Neuron (in vitro differentiated cells): ENCODE results near the gene PDE6A.

Source experiments
- H2AFZ ChIP-seq: one replicate; pipeline ENCODE4 v1.6.1; 2013; ENCODE audit warnings: low read depth, mild to moderate bottlenecking, inconsistent platforms, low read length, moderate library complexity
- H3K27me3 ChIP-seq: one replicate; pipeline ENCODE4 v1.6.1; 2013; ENCODE audit warnings: low read length; ENCODE audit not compliant: insufficient read depth
- H3K36me3 ChIP-seq: one replicate; pipeline ENCODE4 v1.6.1; 2013; ENCODE audit warnings: low read length; ENCODE audit not compliant: insufficient read depth
- H3K4me1 ChIP-seq: one replicate; pipeline ENCODE4 v1.6.1; 2013; ENCODE audit warnings: low read length; ENCODE audit not compliant: insufficient read depth
- H3K4me3 ChIP-seq: 2 replicates; pipeline ENCODE4 v1.5.1; 2013; ENCODE audit warnings: mild to moderate bottlenecking, low read length, moderate library complexity
- H3K9me3 ChIP-seq: one replicate; pipeline ENCODE4 v1.6.1; 2013; ENCODE audit warnings: low read length

Gene PDE6A

DNA sequence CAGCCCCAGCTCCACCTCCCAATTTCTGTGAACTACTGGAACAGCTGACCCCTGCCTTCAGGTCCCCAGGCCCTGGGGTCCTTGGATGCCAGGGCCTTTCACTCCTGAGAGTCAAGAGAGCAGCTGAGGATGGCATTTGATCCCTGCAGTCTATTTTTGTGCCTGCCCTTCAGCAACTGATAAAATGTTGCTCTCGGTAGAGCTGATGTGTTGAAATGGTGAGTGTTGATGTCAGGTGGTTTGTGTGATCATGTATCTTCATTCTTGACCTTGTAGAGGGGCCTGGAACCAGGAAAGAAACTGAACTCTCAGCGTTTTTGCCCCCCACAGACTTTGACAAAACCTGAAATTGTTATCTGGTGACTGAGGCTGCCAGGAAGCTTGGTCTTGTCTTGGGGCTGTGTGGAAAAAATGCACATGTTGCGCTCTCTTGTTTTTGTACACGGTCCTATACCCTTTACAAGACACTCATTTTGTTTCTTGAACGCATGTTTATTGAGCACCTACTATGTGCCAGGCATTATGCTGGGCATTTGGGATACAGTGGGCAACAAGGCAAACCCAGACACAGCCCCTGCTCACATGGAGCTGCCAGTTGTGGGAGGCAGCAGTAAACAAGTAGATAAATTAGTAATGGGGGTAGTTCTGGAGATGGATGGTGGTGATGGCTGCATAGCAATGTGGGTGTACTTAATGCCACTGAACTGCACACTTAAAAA, 136.2 kb downstream of the PDE6A start:
- H2AFZ ChIP-seq: no peak overlapping the region
- H3K9me3 ChIP-seq: no peaks in the 10 kb centered on the region
- no peak overlapping the region for H3K4me3 ChIP-seq
- no peaks in the 10 kb centered on the region for H3K4me1 ChIP-seq
- no peaks in the 10 kb centered on the region for H3K36me3 ChIP-seq
- peaks cover 4% of the 10 kb centered on the region for H3K27me3 ChIP-seq
